Measurements from ENCODE around the gene TMEM165.

DNA sequence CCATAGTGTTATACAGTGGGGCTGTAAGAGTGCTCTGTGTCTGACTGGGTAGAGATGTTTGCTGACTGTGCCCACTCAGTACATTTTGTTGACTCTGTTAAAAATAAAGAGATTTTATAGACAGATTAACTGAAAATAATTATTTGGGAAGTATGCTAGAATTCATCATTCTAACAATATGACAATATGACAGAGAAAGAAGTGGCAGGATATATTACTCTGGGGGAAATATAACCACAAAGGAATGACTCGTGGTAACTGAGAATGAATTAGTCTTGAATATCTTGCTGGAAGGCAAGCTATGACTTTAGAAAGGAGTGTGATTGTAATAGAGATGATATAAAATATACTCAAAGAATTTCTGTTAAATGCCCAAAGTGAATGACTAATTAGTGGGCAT, 46.8 kb downstream of the TMEM165 start:
- TF ChIP-seq, protein P1, sequence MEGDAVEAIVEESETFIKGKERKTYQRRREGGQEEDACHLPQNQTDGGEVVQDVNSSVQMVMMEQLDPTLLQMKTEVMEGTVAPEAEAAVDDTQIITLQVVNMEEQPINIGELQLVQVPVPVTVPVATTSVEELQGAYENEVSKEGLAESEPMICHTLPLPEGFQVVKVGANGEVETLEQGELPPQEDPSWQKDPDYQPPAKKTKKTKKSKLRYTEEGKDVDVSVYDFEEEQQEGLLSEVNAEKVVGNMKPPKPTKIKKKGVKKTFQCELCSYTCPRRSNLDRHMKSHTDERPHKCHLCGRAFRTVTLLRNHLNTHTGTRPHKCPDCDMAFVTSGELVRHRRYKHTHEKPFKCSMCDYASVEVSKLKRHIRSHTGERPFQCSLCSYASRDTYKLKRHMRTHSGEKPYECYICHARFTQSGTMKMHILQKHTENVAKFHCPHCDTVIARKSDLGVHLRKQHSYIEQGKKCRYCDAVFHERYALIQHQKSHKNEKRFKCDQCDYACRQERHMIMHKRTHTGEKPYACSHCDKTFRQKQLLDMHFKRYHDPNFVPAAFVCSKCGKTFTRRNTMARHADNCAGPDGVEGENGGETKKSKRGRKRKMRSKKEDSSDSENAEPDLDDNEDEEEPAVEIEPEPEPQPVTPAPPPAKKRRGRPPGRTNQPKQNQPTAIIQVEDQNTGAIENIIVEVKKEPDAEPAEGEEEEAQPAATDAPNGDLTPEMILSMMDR (IDR thresholded peaks at IDR 0.05), result no peak
- no peak for TF ChIP-seq EP300 (IDR thresholded peaks at IDR 0.05)
